ENCODE results near the gene TTC16. TPM values are rescaled to one million over a fixed set of nuclear protein-coding genes. Genes with fewer than 3 reads are reported as not detected.

TTC16 gene
- total RNA-seq, 1 experiment from 2014 or later, result not detected

DNA sequence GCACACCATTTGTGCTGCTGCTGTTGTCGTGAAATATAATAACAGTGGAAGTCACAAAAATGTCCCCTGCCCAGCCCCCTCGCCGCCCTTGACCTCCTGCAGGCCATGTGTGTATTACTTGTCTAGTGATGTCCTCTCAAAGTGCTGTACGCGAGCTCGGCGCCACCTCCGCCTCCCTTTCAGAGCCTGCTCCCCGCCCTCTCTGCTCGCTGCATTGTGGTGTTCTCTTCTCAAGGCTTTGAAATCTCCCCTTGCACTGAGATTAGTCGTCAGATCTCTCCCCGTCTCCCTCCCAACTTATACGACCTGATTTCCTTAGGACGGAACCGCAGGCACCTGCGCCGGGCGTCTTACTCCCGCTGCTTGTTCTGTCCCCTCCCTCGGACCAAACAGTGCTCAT lies 23.8 kb upstream of the TTC16 start:
- no peak overlapping the region for H2BK12ac ChIP-seq (ENCODE audit: insufficient read length, low read depth, low read length)
- no peak overlapping the region for H4K8ac ChIP-seq (replicated peaks; ENCODE audit: insufficient read length, low read depth, low read length)
- H3K9ac ChIP-seq (ENCODE audit: extremely low read depth, insufficient read length, low read length), result no peak overlapping the region
- H2AFZ ChIP-seq (ENCODE audit: low read length), result no peak overlapping the region
- TF ChIP-seq, protein P1, sequence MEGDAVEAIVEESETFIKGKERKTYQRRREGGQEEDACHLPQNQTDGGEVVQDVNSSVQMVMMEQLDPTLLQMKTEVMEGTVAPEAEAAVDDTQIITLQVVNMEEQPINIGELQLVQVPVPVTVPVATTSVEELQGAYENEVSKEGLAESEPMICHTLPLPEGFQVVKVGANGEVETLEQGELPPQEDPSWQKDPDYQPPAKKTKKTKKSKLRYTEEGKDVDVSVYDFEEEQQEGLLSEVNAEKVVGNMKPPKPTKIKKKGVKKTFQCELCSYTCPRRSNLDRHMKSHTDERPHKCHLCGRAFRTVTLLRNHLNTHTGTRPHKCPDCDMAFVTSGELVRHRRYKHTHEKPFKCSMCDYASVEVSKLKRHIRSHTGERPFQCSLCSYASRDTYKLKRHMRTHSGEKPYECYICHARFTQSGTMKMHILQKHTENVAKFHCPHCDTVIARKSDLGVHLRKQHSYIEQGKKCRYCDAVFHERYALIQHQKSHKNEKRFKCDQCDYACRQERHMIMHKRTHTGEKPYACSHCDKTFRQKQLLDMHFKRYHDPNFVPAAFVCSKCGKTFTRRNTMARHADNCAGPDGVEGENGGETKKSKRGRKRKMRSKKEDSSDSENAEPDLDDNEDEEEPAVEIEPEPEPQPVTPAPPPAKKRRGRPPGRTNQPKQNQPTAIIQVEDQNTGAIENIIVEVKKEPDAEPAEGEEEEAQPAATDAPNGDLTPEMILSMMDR (conservative IDR thresholded peaks at IDR 0.05), result no peak
- no peak overlapping the region for H3K23ac ChIP-seq (ENCODE audit: insufficient read length, low read depth, low read length)
- Mint-ChIP-seq H3K4me3 (no peak overlapping the region), H3K36me3 (ENCODE audit: insufficient read depth in 1 of 3, low read depth in 3 of 3) (peaks cover 18 to 30% (median 26%) of the 10 kb centered on the region in 3 experiments; a peak in 6 of 7 replicates), H3K27me3 (ENCODE audit: low read depth) (no peaks in the 10 kb centered on the region), H3K9me3 (no peaks in the 10 kb centered on the region; a peak in 1 of 5 replicates), H3K27ac (peak overlapping the region in 1 of 3 experiments; percentile 38; a peak in 1 of 7 replicates), H3K4me1 (no peaks in the 10 kb centered on the region)
- H3T11ph ChIP-seq (ENCODE audit: low read length), result no peak overlapping the region
- no peak overlapping the region for H2BK15ac ChIP-seq (ENCODE audit: low read depth, low read length)
- H3K14ac ChIP-seq (ENCODE audit: insufficient read depth, low read length), result no peak overlapping the region
- H3K4me1 ChIP-seq (ENCODE audit: insufficient read depth, low read length), result no peaks in the 10 kb centered on the region
- H3K27ac ChIP-seq (ENCODE audit: insufficient read length, low read depth, low read length), result no peak overlapping the region
- H3K79me1 ChIP-seq (ENCODE audit: insufficient read depth, low read depth, low read length, poor library complexity, severe bottlenecking), result no peaks in the 10 kb centered on the region
- no peak overlapping the region for H2BK5ac ChIP-seq (ENCODE audit: insufficient read length, low read length)
- no peak overlapping the region for H2BK120ac ChIP-seq (ENCODE audit: low read depth, low read length, poor library complexity, severe bottlenecking)
- no peaks in the 10 kb centered on the region for H3K27me3 ChIP-seq (ENCODE audit: insufficient read depth, low read length)
- H4K91ac ChIP-seq (ENCODE audit: insufficient read length, low read depth, low read length), result no peak overlapping the region
- no peak overlapping the region for H2BK20ac ChIP-seq (ENCODE audit: low read depth, low read length, poor library complexity, severe bottlenecking)
- H3K4ac ChIP-seq (ENCODE audit: low read depth, low read length), result no peak overlapping the region
- H3K23me2 ChIP-seq (ENCODE audit: insufficient read length, low read depth, low read length, poor library complexity, severe bottlenecking), result no peaks in the 10 kb centered on the region
- H3K4me2 ChIP-seq (ENCODE audit: insufficient read depth, insufficient read length, low read length), result no peak overlapping the region
- H2AK5ac ChIP-seq (ENCODE audit: insufficient read length, low read length), result no peak overlapping the region
- no peak overlapping the region for H3K56ac ChIP-seq (ENCODE audit: insufficient read length, low read depth, low read length)
- no peaks in the 10 kb centered on the region for H3K9me3 ChIP-seq (ENCODE audit: control insufficient read depth, low read depth, low read length)
- H4K20me1 ChIP-seq (ENCODE audit: control insufficient read depth, insufficient read depth, insufficient read length), result no peaks in the 10 kb centered on the region
- no peak overlapping the region for H3K18ac ChIP-seq (ENCODE audit: insufficient read length, low read depth, low read length)
- no peak for DNase-seq
- no peak overlapping the region for H4K5ac ChIP-seq (ENCODE audit: insufficient read length, low read depth, low read length)
- no peaks in the 10 kb centered on the region for H3K79me2 ChIP-seq (ENCODE audit: insufficient read depth, low read length)
- no CpG with 5 or more reads among the region's 20 CpGs for WGBS (ENCODE audit: extremely low coverage, insufficient read length, low lambda C conversion rate)
